Small intestine (tissue), 7 donors: Measurements from ENCODE around the gene HERPUD2. TPM values are rescaled to one million over a fixed set of nuclear protein-coding genes. Genes with fewer than 3 reads are reported as not detected.
"Not testable (repeated sequence)": the region's sequence is repeated elsewhere in the genome, so short reads cannot be mapped to it uniquely, and the experiment has no call there.

ENCODE experiments used
- DNase-seq, 2 donors: peaks; one replicate each; pipeline versions ENCODE4 v3.0.0 to v3.0.0-alpha.2; 2013
- FAIRE-seq: peaks from 2 replicates; lab custom pipeline; 2012; peaks lifted over from hg19 to GRCh38; lab: Jason Lieb, UNC
- H3K27ac ChIP-seq, 3 donors: one replicate each; pipeline ENCODE4 v1.5.1; 2013; ENCODE audit warnings: low read length in 2 of 3, mild to moderate bottlenecking in 2 of 3, control low read depth in 1 of 3, inconsistent platforms in 1 of 3, low read depth in 1 of 3, moderate library complexity in 1 of 3
- H3K27me3 ChIP-seq, 3 donors: one replicate each; pipeline ENCODE4 v1.6.1; 2013; ENCODE audit warnings: low read length in 3 of 3, inconsistent platforms in 1 of 3; ENCODE audit not compliant: control insufficient read depth in 3 of 3, insufficient read depth in 3 of 3
- H3K36me3 ChIP-seq, 3 donors: one replicate each; pipeline ENCODE4 v1.6.1; 2013; ENCODE audit warnings: low read length in 3 of 3, inconsistent platforms in 1 of 3, low read depth in 1 of 3, mild to moderate bottlenecking in 1 of 3, moderate library complexity in 1 of 3; ENCODE audit not compliant: control insufficient read depth in 3 of 3, insufficient read depth in 2 of 3
- H3K4me1 ChIP-seq, 3 donors: one replicate each; pipeline ENCODE4 v1.6.1; 2013; ENCODE audit warnings: low read length in 2 of 3, inconsistent platforms in 1 of 3, low read depth in 1 of 3, mild to moderate bottlenecking in 1 of 3, moderate library complexity in 1 of 3; ENCODE audit not compliant: control insufficient read depth in 3 of 3, insufficient read depth in 2 of 3
- H3K4me3 ChIP-seq, 3 donors: one replicate each; pipeline ENCODE4 v1.5.1; 2013; ENCODE audit warnings: low read length in 3 of 3, control low read depth in 1 of 3, inconsistent platforms in 1 of 3, low read depth in 1 of 3, mild to moderate bottlenecking in 1 of 3, moderate library complexity in 1 of 3
- H3K9me3 ChIP-seq, 2 donors: one replicate each; pipeline ENCODE4 v1.6.1; 2013; ENCODE audit warnings: low read depth in 1 of 2, low read length in 1 of 2; ENCODE audit not compliant: control insufficient read depth in 2 of 2, insufficient read depth in 1 of 2
- WGBS, 3 donors: extraction: QIAGEN DNeasy Blood & Tissue Kit; methylation state at CpG; one replicate each; pipeline ENCODE4 v1.1.7; 2013; 5-methylcytosine and 5-hydroxymethylcytosine counted together
- polyA plus RNA-seq, 4 donors: library from polyadenylated mRNA; stranded (reverse) in 3 of 4; unstranded in 1 of 4; fragments of 200-250 nt in 3 of 4; fragments of 120-200 nt in 1 of 4; gene quantifications; one replicate each; pipeline versions ENCODE4 v1.2.1 to v1.2.3, GENCODE V29; 2013
- donor health status: healthy with polysubstance abuse.
- donor health status: control.
- donor health status: control.
- donor health status: Bipolar disorder and iron deficiency.
- donor health status: healthy.

The HERPUD2 gene
- polyA plus RNA-seq, 4 donors: 8.9 to 23.5 (median 10.1) TPM

DNA sequence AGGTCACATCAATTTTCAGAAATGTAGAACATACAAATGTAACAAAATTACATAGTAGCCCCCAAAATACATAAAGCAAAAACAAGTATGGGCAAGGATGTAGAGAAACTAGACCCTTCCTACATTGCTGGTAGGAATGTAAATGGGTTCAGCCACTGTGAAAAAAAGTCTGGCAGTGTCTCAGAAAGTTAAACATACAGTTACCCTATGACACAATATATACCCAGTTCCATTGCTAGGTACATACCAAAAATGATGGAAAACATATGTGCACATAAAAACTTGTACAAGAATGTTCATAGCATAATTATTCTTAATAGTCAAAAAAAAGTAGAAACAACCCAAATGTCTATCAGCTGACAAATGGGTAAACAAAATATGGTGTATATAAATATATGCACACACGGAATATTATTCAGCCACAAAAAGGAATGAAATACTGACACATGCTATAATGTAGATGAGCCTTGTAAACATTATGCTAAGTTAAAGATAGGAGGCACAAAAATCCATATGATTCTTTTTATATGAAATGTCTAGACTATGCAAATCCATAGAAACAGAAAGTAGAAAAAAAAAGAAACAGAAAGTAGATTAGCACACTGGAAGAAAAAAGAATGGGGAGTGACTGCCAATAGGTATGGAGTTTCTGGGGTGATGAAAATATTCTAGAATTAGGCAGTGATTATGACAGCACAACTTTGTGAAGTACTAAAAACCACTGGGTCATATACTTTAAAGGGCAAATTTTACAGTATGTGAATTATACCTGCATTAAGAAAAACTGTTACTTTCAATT, 13.5 kb downstream of the HERPUD2 start:
- H3K4me1 ChIP-seq: peaks cover 0 to 6% (median 0%) of the 10 kb centered on the region in 3 donors
- H3K27ac ChIP-seq: no peak overlapping the region
- H3K9me3 ChIP-seq: no peaks in the 10 kb centered on the region
- H3K27me3 ChIP-seq: no peaks in the 10 kb centered on the region
- peaks cover 0 to 13% (median 0%) of the 10 kb centered on the region in 3 donors for H3K36me3 ChIP-seq
- no peak for DNase-seq
- 79 to 97% (median 92%) methylated on average over 1 of the region's 1 CpG for WGBS, 3 donors
- no peak overlapping the region for H3K4me3 ChIP-seq
- FAIRE-seq: no peak

DNA sequence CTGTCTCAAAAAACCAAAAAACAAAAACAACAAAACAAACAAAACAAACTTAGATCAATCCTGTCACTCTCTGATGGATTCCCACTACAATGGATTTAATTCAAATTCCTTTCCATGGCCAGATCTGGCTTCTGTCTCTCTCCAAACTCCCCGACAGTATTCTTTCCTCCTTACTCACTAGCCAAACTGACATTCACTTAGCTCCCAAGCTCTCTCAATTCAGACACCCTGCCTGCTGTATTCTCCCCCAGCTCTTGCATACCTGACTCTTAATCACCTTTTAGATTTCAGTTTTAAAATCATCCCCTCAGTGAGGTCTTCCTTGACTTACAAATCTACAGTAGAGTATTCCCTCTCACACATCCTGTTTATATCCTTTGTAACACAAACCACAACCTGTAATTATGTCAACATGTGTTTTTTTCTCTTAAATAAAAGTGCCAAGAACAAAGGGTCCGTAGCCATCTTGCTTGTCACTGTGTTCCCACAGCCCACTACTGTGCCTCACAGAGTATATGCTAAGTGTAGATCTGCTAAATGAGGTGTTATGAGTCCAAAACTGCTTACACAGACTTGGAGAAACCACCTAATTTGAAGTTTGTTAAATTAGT, 14.4 kb downstream of the HERPUD2 start:
- no peaks in the 10 kb centered on the region for H3K9me3 ChIP-seq
- no peak overlapping the region for H3K4me3 ChIP-seq
- no peak overlapping the region for H3K27ac ChIP-seq
- H3K36me3 ChIP-seq: peaks cover 0 to 11% (median 0%) of the 10 kb centered on the region in 3 donors
- no peak for FAIRE-seq
- WGBS, 3 donors: 82 to 91% (median 87%) methylated on average over 2 of the region's 2 CpGs
- peaks cover 0 to 6% (median 0%) of the 10 kb centered on the region in 3 donors for H3K4me1 ChIP-seq
- H3K27me3 ChIP-seq: no peaks in the 10 kb centered on the region
- DNase-seq: no peak

GRCh38 chr7:35677582-35678356, 17.2 kb downstream of the HERPUD2 start:
- Histone ChIP-seq H3K4me1 (peaks cover 0 to 6% (median 0%) of the 10 kb centered on the region in 3 donors), H3K9me3 (no peaks in the 10 kb centered on the region), H3K27ac (no peak overlapping the region), H3K4me3 (no peak overlapping the region), H3K27me3 (no peaks in the 10 kb centered on the region), H3K36me3 (no peaks in the 10 kb centered on the region)
- FAIRE-seq (no peak), DNase-seq (no peak)
- WGBS, 3 donors: 85 to 95% (median 91%) methylated on average over 3 of the region's 3 CpGs

DNA sequence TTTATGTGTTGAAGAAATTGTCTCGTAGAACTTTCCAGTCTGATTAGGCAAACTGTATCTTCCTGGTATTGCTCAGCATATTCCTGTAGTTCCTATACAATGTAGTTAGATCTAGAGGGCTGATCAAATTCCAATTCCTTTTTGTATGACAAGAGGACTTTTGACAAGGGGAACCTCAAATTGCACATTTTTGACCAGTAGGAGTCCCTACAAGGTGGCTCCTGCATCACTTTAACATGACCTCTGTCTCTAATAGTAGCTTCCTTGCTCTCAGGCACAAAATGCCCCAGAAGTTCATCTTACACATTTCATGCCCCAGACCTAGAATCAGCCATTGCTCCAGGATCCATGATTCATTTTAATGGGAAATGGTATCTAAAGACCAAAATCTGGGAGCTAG, 18.7 kb downstream of the HERPUD2 start:
- WGBS, 3 donors: 73 to 89% (median 80%) methylated on average over 1 of the region's 1 CpG
- FAIRE-seq (no peak), DNase-seq (no peak)
- H3K27ac ChIP-seq: no peak overlapping the region
- no peaks in the 10 kb centered on the region for H3K36me3 ChIP-seq
- H3K27me3 ChIP-seq: no peaks in the 10 kb centered on the region
- H3K4me1 ChIP-seq: peaks cover 0 to 6% (median 0%) of the 10 kb centered on the region in 3 donors
- H3K9me3 ChIP-seq: no peaks in the 10 kb centered on the region
- H3K4me3 ChIP-seq: no peak overlapping the region

DNA sequence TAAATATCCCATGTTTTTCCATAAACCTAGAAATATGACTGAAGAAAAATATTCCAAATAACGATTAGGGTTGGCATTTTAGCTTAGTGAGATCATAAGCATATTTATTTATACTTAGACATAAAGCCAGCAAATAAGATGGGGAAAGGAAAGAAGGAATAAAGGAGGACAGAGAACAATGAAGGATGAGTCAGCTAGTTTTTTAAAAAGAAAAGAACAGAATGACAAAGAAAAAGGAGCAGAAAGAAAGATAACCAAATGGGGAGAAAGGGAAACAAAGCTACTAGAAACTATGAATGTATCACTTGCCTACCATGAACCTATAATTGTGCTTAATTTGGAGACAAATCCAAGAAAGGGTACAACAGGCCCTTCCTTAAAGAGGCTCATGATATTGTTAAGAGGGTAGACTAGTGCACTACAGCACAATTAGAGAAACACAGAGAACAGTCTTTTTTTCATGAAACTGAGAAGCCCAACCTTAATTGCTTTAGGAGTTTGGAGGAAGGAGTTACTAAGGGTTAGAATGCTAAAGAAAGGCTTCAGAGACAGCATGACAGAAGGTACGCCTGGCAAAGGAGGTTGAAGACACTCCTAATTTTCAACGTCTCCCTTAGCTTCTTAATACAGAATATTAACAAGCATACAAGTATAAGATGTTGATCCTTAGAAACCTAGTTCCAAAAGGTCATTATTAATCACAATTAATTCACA, 23.9 kb downstream of the HERPUD2 start:
- 81 to 96% (median 92%) methylated on average over 3 of the region's 3 CpGs for WGBS, 3 donors
- Histone ChIP-seq H3K4me1 (no peaks in the 10 kb centered on the region), H3K4me3 (no peak overlapping the region), H3K36me3 (peaks cover 4 to 13% (median 4%) of the 10 kb centered on the region in 3 donors), H3K27ac (no peak overlapping the region), H3K9me3 (no peaks in the 10 kb centered on the region), H3K27me3 (no peaks in the 10 kb centered on the region)
- DNase-seq: no peak
- no peak for FAIRE-seq

DNA sequence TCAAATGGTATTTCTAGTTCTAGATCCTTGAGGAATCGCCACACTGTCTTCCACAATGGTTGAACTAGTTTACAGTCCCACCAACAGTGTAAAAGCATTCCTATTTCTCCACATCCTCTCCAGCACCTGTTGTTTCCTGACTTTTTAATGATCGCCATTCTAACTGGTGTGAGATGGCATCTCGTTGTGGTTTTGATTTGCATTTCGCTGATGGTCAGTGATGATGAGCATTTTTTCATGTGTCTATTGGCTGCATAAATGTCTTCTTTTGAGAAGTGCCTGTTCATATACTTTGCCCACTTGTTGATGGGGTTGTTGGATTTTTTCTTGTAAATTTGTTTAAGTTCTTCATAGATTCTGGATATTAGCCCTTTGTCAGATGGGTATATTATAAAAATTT, 34.5 kb downstream of the HERPUD2 start:
- H3K9me3 ChIP-seq, H3K36me3 ChIP-seq, FAIRE-seq, H3K4me3 ChIP-seq, DNase-seq, H3K27ac ChIP-seq, H3K27me3 ChIP-seq, H3K4me1 ChIP-seq: not testable (repeated sequence)
- 93 to 99% (median 96%) methylated on average over 3 to 4 of the region's 4 CpGs for WGBS, 3 donors

DNA sequence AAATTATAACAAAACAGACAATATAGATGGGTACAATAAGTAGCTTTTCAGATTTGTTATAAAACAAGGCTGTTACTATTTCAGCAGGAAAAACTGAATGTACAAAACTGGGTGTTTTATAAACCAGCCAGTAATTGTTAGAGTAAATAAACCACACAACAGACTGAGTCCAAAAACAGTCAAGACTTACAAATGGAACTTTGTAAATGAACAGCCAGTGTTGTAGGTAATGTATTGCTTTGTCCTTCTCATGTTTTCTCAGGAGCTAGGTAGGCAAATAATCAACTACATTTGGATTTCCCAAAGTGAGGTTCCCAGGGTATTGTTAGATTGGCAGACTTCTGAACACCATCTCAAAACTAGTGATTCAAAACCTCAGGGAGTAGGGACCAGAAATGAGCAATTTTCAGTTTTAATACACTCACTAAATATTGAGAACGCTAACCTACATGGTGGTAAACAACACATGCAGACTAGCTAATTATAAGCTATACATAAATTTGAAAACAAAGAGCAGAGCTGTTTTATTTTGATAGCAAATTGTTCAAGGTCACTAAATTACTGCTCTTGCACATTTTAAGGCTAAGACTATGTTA, 36.2 kb downstream of the HERPUD2 start:
- H3K36me3 ChIP-seq: peaks cover 0 to 1% (median 0%) of the 10 kb centered on the region in 3 donors
- WGBS, 3 donors: 52 to 82% (median 74%) methylated on average over 1 of the region's 1 CpG
- DNase-seq (no peak), FAIRE-seq (no peak)
- no peak overlapping the region for H3K27ac ChIP-seq
- peaks cover 0 to 1% of the 10 kb centered on the region in 2 donors for H3K9me3 ChIP-seq
- peaks cover 0 to 3% (median 0%) of the 10 kb centered on the region in 3 donors for H3K4me1 ChIP-seq
- H3K4me3 ChIP-seq: no peak overlapping the region
- no peaks in the 10 kb centered on the region for H3K27me3 ChIP-seq
